ENCODE measurements around the gene DCAF5. TPM values are rescaled to one million over a fixed set of nuclear protein-coding genes. Genes with fewer than 3 reads are reported as not detected.

Gene DCAF5
- total RNA-seq, 1 donor from 2014 or later = 14.5 TPM

DNA sequence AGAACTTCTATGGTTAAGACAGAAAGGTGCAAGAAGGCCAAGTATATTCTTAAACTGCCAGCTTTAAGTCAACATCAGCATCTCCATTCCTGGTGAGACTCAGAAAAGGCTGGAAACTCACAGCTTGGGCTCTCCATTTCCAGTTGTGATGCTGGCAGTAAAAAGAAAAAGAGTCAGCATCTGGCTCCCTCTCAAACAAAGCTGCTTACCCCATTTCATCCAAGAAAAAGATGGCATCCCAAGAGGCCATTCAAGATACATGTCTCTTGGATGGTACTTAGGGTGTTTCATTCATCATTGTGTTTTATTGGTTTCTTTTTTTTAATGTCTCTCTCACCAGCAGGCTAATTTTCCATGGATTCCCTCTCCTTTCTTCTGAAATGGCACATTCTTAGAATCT lies 61.9 kb downstream of the DCAF5 start:
- TF ChIP-seq, protein P1, sequence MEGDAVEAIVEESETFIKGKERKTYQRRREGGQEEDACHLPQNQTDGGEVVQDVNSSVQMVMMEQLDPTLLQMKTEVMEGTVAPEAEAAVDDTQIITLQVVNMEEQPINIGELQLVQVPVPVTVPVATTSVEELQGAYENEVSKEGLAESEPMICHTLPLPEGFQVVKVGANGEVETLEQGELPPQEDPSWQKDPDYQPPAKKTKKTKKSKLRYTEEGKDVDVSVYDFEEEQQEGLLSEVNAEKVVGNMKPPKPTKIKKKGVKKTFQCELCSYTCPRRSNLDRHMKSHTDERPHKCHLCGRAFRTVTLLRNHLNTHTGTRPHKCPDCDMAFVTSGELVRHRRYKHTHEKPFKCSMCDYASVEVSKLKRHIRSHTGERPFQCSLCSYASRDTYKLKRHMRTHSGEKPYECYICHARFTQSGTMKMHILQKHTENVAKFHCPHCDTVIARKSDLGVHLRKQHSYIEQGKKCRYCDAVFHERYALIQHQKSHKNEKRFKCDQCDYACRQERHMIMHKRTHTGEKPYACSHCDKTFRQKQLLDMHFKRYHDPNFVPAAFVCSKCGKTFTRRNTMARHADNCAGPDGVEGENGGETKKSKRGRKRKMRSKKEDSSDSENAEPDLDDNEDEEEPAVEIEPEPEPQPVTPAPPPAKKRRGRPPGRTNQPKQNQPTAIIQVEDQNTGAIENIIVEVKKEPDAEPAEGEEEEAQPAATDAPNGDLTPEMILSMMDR (conservative IDR thresholded peaks at IDR 0.05; ENCODE audit: low read depth, low read length) = no peak
- DNase-seq (ENCODE audit: low read depth) = no peak
- no peak overlapping the region for H3K4me3 ChIP-seq (ENCODE audit: low read depth, low read length)

DNA sequence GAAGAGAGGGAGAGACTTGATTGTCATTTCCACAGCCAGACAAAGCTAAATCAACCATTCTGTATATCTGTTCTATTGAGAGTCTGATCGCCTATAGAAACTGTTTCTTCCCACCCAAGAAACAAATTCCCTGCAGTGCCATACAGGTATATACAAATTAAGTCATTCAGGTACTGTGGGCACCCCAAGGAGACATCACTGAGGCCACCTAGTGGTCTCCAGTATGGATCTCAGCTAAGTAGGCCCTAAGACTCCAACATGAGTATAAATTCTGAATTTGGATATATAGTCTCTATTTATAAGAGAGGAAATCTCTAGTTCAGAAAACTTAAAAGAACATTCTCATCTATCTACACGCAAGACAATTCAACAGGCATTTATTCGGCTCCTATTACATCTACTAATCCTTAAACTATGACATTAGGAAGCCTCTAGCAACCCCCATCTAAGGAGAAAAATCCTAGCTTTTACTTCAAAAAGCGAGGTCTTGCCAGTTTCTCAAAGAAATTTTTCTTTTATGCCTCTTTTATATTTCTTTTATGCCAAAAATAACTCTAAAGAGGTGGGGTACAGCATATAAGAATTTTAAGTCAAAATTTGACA lies 62.6 kb downstream of the DCAF5 start:
- no peak overlapping the region for H3K4me3 ChIP-seq (ENCODE audit: low read depth, low read length)
- TF ChIP-seq, protein P1 (conservative IDR thresholded peaks at IDR 0.05; ENCODE audit: low read depth, low read length) = peak; percentile 87
- no peak for DNase-seq (ENCODE audit: low read depth)

DNA sequence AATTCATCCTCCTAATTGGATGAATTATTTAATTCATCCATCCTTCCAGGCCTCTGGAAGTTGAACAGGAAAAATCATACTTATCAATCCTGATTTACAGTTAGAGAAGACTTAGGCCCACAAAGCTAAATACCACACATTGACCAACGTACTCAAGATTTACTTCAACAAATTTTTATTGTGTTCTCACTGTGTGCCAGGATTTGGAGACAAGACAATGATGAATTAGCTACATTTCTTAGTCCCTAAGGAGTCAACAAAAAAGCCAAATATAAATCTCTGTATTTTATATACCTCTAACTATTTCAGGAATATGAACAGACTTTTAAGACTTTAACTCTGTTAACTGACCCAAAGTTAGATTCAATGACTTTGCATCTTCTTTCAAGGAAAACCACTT lies 63.9 kb downstream of the DCAF5 start:
- TF ChIP-seq, protein P1 (conservative IDR thresholded peaks at IDR 0.05; ENCODE audit: low read depth, low read length) = no peak
- H3K4me3 ChIP-seq (ENCODE audit: low read depth, low read length) = no peak overlapping the region
- DNase-seq (ENCODE audit: low read depth) = no peak

DNA sequence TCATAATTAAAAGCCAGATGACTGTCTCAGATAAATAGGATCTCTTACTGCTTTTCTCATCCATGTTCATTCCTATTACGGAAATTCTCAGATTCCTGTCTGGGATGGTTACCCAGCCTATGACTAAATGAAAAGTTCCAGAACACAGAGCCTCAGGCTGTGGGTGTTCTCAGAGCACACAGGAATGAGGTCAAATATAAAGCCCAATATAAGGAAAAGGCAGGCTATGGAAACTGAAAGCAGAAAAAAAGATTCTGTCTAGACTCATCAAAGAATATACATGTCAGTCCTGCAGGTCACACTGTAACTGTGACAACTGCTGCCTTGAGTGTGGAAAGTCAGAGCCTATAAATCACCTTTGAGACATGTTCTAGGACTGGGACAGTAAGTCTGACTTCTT lies 64.3 kb downstream of the DCAF5 start:
- no peak for DNase-seq (ENCODE audit: low read depth)
- no peak overlapping the region for H3K4me3 ChIP-seq (ENCODE audit: low read depth, low read length)
- TF ChIP-seq, protein P1 (conservative IDR thresholded peaks at IDR 0.05; ENCODE audit: low read depth, low read length) = no peak

DNA sequence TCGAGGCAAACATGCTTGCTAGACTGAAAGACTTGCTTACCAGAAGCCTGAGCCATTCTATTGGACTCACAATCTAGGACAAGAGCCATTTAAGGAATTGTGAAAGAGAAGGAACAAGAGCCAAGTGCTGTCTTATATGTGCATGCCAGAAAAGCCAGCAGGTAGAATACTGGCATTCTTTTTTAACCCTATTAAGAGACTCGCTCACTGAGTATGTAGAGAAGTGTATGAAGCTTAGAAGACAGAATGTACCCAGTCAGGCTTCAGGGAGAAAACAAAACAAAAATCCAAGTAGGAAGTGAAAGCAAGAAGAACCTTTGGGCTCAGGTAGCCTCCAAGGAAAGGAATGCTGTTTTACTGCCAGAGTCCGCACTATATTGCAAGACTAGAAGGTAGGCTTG lies 65.9 kb downstream of the DCAF5 start:
- TF ChIP-seq, protein P1 (conservative IDR thresholded peaks at IDR 0.05; ENCODE audit: low read depth, low read length) = no peak
- no peak overlapping the region for H3K4me3 ChIP-seq (ENCODE audit: low read depth, low read length)
- peak; percentile 76 for DNase-seq (ENCODE audit: low read depth)

DNA sequence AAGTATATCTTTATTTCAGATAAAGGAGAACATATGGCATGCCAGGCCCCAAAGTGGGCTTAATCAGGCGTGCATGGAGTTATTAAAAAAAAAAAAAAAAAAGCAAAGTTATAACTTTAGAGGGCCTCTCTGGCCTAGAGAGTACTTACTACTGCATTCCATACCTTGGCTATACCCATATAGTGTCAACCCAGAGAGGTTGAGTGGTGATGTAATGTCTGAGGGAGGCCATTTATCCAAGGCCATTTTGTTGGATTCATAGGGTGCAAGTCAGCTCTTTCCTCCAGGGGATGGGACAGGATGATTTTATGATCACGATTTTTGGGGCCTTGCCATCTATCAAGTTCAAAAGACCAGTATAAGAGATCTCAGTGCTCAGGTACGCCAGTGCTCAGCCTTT lies 66.4 kb downstream of the DCAF5 start:
- DNase-seq (ENCODE audit: low read depth) = no peak
- H3K4me3 ChIP-seq (ENCODE audit: low read depth, low read length) = no peak overlapping the region
- TF ChIP-seq, protein P1 (conservative IDR thresholded peaks at IDR 0.05; ENCODE audit: low read depth, low read length) = no peak

DNA sequence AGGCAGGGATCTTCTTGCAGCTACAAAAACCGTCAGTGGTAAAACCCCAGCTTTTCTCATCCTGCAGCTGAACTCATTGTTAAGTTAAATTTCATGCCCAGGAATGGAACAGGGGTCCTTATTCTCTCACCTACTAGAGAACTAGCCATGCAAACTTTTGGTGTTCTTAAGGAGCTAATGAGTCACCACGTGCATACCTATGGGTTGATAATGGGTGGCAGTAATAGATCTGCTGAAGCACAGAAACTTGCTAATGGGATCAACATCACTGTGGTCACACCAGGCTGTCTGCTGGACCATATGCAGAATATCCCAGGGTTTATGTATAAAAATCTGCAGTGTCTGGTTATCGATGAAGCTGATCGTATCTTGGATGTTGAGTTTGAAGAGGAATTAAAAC lies 68.9 kb downstream of the DCAF5 start:
- TF ChIP-seq, protein P1 (conservative IDR thresholded peaks at IDR 0.05; ENCODE audit: low read depth, low read length) = no peak
- H3K4me3 ChIP-seq (ENCODE audit: low read depth, low read length) = no peak overlapping the region
- no peak for DNase-seq (ENCODE audit: low read depth)

Data from epithelial cell of proximal tubule (primary cell).